ENCODE measurements around the gene CFAP299. TPM values are rescaled to one million over a fixed set of nuclear protein-coding genes. Genes with fewer than 3 reads are reported as not detected.

CFAP299 gene
- polyA plus RNA-seq, 12 donors = 0.17 to 0.36 (median 0.28) TPM; not detected in 8

DNA sequence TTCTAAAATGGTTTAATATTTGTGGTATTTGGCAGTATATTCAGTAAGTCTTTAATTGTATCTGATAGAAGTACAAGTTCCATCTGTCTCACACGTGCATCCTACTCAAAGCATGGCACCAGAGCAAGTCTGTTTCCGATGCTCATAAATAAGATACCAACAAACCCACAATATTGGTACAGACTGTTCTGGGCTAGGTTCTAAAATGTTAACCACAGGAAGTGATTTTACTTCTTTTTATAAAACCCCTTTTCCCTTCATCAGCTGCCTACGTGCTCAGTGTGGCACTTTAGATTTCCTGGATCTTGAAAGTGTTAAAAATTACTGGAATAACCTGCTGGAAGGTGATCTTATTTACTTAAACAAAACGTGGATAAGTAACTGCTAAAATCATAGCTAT, 165.1 kb downstream of the CFAP299 start:
- no peak for DNase-seq

DNA sequence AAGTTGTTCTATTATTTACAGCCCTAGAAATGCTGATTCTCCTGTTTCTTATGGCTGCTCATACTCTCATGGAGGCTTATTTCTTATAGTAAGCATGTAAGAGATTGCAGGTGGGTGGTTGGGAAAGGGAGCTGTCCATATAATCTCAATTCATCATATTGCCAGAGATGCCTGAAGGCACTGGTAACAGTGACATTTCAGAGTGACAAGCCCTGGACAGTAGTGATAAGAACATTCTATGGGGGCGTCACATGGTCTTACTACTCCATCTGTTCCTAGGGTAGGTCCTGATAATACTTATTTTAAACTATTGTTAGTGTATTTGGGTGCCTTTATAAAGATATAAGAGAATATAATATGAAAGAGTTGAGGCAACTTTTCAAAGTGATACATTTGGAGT, 171.5 kb downstream of the CFAP299 start:
- no peak for DNase-seq

DNA sequence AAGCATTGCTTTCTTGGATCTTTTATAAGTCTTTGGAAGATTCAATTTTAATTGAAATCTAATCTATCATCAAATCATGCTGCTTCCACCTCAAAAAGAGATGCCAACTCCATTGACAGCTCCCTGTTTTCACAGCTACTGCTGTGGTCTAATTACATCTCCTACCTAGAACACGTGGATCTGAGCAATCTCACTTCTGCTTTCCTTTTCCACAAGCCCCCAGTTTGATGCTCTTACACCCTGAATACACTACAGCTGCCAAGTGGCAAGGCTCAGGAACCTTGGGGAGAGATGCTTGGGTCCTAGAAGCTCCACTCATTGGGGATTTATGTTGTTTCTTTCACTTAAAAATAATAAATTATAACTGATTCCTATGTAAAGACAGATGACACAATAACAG, 172.0 kb downstream of the CFAP299 start:
- DNase-seq = no peak

DNA sequence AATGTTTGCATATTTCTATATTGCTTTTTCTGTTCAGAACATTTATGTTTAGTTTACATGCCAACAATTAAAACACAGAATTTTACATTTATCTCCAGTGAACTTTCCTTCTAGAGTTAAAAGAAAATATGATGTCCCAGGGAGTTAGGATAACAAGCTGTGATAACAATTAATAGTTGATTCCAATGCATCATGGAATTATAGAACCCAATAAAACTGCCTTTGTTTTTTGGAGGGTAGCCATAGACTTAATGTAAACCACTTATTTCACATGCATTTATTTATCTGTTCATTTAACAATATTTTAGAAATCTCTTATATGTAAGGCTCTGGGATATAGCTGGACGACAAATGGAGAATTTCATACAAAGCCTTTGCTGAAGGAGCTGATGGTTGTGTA, 180.0 kb downstream of the CFAP299 start:
- no peak for DNase-seq

DNA sequence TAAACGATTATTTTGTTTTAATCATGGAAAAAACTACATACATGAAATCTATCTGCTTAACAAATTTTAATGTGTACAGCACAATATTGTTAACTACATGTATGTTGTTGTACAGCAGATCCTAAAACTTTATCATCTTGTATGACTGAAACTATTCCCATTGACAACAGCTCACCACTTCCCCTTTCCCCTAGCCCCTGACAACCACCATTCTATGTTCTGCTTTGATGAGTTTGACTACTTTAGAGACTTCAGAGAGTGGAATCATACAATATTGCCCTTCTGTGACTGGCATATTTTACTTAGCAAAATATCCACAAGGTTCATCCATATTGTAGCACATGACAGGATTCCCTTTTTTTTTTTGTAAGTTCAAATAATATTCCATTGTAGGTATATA, 185.9 kb downstream of the CFAP299 start:
- no peak for DNase-seq

DNA sequence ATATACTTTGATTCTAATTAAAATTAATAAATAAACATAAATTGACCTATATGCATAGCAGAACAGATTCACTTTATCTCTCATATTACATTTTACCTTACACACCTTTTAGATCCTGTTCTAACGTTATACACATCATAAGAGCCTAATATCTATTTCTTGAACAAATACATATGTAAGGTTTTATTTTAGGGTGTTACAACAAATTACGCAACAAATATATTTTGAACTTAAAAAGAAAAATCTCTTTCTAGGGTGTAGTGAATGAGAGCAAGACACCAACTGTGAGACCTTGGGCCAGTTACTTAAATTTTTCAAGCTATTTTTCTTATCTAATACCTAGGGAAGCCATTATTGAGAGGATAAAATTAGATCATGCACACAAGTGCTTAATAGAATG, 191.2 kb downstream of the CFAP299 start:
- DNase-seq = no peak

DNA sequence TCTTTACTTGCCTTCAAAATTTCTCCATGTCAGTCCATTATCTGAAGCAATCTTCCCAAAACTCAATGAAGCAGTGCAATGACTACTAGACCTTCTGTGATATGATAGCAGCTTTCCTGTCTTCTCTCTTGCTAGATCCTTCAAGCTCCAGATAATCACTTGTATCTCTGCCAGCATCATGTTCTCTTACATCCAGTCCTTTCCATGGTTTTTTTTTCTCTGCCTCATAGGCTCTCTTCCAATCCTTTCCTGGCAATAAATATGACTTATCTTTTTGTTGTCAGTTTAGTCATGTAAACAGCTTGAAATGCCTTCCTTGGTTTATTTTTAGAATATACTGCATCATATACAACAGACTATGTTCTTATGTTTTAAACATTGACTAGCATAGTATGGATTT, 193.5 kb downstream of the CFAP299 start:
- no peak for DNase-seq

DNA sequence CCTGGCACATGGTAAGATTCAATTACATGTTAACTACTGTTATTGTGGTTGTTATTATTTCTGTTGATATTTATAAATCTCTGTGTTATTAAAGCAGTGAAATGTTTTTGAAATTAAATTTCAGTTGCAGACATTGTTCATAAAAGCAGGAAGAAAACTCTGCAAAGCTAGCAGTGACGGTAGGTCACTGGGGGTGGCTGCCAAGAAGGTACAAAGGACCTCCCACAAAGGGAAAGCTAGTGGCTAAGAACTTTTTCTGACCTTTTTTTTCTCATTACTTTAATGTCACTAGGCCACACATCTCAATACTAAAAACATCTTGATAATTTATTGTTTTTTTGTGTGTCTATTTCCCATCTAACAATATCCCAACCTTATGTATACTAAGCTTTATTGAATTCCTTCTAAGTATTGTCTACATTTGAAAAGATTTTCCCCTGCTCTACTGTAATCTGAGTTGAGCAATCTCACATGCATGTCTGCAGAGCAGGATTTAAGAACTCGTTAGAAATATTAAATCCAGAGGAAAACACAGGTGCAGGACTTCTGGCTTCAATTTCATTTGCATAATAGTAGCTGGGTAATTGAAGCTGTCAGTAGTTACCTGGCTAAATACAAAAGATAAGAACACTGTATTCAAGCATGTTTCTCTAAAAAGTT, 197.3 kb downstream of the CFAP299 start:
- DNase-seq = no peak

DNA sequence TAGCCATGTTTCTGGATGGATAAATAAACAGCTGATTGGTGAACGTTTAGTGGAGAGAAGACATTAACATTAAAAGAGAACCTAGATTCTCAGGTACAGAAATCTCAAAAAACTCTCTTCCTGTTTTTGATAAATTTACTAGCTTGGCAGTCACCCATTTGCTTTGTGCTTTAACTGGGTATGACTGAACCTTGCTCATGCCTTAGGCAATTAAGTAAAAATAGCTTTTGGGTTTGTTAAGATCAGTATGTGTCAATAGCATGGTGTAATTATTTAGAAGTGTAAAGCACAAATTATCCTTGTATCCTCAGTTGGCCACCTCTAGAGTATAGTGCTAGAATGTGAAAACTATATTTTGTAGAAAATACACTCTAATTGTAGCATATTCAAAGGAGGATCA, 200.0 kb downstream of the CFAP299 start:
- DNase-seq = no peak

DNA sequence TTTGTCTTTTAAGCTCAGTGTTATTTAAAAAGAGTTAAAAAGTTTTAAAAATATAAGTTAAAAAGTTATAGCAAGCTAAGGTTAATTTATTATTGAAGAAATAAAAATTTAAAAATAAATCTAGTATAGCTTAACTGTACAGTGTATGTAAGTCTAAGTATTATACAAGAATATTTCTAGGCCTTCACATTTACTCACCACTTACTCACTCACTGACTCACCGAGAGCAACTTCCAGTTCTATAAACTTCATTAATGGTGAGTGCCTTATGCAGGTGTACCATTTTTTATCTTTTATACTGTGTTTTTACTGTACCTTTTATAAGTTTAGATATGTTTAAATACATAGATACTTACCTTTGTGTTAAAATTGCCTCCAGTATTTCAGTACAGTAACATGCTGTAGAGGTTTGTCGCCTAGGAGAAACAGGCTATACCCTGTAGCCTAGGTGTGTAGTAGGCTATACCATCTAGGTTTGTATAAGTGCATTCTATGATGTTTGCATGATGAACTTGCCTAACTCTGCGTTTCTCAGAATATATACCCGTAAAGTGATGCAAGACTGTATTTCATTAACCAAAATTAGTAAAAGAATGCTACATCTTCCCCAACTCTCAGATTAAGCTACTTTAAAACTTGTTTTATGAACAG, 202.9 kb downstream of the CFAP299 start:
- no peak for DNase-seq

DNA sequence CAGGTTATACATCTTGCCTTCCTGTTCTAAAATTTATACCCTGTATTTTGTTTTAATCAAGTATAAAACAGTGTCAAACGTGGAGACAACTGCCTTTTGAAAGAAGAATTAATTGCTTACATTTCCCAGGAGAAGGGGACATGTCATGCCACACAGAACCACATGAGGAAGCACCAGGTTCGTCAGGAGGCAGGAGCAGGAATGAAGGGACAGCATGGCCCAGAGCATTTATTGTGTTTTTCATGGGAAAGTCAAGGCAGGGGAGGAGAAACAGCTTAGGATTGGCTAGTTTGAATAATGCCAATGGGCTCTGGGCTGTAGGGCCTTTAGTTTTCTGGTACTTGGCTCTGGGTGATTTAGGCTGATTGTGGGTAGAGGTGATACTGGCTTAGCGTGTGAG, 203.7 kb downstream of the CFAP299 start:
- DNase-seq = no peak

DNA sequence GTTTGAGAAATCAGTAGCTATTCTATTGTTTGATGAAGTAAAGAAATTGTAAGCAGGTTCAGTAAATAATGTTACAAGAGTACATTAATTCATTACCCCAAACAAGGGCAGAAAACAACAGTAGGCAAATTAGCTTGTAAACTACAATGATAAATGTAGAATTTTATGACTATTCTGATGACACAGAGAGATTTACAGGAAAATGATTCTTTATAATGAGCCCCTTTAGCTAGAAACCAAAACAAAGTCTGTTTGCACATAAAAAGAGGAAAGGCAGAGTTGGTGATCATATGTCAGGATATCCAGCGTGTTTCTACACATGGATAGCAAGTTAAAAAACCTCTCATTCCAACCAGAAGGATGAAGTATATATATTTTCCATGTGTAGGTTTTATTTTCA, 204.8 kb downstream of the CFAP299 start:
- no peak for DNase-seq

DNA sequence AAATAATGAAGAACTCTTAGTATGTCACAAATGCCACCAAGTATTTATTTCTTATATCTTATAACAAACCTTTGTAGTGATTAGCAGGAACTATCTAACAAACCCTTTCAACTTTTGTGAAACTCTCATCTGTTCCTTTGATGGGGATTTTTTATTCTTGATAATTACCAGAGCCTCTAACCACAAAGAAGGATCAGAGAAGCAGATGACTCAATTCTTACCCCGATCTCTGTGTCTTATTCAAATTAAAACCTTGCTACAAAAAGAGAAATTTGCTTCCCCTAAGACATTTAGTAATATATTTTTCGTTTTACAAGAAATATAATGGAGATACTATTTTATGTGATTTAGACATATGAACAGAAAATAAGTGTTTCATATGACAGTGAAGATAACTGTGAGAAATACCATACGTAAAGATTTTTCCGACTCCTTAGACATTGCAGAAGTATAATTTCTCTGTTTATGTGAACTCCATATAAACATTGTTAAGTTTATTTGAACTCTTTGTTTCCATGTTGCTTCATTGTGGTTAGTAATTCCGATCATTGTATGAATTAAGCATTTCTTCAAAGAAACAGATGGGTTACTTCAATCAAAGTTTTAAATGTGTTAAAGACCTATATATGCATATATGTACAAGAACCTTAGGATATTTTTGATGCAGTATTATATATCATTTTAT, 205.4 kb downstream of the CFAP299 start:
- DNase-seq = no peak

DNA sequence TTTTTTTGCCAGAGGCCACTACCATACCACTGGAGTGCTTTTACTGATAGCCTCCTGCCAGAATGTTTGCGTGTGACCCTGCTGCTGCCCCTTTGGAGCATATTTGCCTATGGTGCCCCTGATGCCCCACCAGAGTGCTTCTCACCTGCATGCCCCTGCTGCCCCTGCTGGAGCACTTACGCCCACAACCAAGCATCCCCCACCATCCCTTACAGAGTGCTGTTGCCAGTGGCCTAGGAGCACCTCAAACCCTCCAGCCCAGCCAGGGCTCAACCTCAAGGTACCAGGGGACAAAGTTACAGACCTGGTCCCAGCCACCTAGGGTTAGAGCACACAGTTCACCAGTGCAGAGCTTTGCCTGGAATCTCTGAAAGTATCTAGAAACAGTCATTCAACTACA, 207.2 kb downstream of the CFAP299 start:
- no peak for DNase-seq

DNA sequence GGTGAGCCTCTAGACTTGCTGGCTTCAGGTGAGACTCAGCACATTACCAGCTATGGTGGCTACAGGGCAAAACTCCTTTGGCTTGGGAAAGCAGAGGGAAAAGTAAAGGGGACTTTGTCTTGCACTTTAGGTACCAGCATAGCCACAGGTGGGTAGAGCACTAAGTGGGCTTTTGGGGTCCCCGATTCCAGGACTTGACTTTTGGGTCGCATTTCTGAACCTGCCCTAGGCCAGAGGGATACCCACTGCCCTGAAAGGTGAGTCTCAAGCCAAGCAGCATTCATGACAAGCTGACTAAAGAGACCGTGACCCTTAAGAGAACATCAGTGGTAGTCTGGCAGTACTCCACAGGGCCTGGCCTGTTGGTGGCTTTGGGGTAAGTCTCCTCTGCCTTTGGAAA, 224.8 kb downstream of the CFAP299 start:
- DNase-seq = no peak

DNA sequence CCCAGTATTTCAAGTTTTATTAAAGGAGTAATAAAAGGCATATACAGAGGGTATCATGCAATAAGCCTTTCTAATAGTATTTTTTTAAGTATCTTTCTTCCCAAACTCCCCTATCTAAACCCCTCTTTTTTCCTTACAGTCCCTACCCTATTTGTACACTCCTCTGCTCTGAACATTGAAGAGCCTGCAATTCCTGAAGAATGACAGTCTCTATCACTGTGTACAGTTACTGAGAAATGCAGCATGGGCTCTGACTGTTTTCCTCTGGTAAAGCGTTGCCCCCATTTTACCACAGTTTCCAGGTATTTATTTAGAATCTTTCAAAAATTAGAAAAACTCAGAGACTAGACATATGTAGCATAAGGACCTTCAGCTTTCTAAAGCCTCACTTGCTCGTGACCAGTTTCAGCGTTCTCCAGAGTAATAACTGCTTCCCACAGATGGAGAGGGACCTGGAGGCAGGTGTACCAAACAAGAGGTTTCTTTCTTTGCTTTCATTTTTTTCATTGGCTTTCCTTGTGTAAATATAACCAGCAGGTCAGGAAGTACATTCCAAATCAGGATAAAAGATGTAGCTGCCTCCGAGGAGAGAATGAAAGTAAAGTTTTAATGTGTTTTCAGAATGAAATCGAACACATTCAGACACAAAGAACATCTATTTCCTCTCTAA, 230.8 kb downstream of the CFAP299 start:
- DNase-seq = no peak

DNA sequence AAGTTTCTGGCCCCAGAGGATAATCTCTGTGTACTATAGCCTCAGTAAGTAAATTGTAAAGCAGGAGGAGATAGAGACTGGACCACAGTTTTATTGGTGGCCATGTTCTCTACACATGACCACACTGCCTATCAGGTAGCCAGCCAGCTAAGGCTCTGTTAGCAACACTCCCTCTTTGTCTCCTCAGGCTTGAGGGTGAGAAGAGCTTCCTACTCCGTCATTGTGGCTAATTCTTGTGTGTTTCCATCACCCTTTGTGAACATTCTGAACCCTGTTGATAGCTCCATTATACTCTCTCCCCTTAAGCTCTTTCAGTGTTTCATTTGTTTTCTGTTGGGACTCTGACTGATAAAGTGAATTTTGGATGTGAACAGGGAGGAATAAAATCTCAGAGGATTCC, 233.4 kb downstream of the CFAP299 start:
- DNase-seq = no peak

DNA sequence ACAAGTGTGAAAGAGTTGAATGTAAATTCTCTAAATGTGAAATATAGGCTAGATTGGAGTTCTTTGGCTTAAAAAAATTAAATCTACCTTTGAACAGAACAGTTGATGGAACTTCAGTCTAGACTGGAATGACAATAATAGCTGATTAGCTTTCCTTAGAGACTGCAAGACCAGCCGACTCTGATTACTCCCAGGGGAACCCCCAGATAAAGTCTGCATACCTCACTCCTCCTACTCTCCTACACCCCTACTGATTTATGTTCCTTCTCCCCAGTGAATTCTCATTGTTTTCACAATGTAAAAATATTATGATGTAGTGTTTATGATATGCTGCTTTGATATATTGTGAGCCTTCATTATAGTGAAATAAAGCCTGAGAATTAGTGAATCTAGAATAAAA, 241.3 kb downstream of the CFAP299 start:
- no peak for DNase-seq

DNA sequence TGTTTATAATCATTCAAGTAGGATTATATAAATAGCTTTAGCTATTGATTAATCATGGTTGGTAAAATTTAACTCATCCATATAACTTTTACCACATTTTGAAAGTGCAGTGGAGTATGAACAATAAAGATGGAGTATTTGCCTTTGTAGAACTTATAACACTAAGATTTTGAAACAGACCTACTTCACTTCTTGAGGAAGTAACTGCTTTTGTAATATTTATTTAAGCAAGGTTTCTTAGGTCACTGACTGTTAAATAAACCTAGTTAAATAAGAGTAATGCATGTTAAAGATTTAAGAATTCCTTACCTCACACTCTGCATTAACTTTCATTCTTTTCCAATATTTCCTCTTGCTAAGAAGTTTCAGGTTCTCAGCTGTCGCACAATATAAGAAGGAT, 242.5 kb downstream of the CFAP299 start:
- no peak for DNase-seq

DNA sequence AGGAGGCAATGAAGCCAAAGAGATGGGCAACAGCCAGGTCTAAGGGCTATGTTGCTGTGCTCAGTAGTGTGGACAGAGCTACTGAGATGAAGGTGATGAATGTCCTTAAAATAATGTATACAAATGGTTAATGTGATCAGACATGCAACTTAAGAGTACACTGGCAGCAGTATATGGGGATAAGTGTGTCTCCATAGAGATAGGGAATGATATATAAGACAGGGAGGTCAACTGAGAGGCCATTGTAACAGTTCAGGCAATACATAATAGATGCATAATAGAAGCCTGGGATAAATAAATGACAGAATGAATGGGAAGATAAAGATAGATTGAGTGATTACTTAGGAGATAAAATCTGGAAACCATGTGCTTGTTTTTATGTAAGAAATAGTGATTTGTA, 250.0 kb downstream of the CFAP299 start:
- no peak for DNase-seq

DNA sequence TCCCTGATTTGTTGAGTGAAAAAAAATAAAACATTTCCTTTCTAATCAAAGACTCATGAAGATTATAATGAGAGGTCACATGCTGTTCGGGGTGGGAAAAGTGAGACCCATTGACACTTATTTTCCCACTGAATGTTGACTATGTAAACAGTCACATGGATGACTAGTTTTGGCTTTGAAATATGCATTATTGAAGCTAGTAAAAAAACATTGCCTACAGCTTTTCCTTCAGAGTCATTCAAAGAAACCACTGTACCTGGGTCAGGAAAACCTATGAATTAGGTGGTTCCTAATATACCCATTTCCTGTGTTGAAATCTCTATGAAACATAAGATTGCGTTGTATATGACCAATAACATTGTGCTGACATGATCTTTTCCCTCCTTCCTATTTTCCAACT, 251.2 kb downstream of the CFAP299 start:
- no peak for DNase-seq

DNA sequence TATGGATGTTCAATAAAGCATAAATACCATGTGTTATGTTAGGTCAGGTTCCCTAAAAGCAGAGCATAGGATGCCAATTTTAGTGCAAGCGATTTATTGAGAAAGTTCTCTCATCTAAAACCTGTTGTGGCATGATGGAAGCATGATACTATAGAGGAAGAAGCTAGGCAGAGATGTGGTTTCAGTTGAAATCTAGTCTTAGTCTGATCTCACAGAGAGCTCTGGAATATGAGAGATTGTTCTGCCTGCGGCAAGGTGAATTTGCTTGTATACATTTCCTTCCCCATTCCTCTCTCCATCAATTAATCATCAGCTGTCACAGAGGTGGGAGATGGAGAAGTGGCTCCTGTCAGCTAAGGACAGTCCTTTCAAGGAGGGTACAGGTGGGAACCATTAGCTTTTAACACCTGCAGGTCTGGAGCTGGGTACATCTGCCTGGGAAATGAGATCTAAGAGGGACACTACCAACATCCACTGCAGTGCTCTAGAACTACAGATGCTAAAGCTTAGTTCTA, 252.4 kb downstream of the CFAP299 start:
- DNase-seq = no peak

DNA sequence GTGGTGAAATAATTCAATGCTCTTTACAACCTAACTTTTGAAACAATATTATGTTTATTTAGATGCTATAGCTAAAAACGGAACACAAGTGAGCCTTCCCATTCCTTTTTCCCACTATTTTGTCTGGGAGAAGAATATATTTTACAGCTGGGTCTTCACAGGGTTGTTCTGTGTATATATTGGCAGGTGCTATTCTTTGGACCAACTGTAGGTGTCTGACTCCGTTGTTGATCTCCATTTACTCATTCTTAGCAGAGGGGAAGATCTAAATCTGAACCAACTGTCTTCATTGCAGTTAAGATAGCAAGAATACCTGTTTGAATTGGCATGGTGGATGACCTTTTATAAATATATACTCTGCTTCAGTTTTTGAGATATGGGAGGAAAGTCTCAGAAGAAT, 257.4 kb downstream of the CFAP299 start:
- no peak for DNase-seq

Measured in muscle of arm (tissue), 12 donors.